Measurements from ENCODE around the gene STAT5B.
"Not testable (repeated sequence)": the region's sequence is repeated elsewhere in the genome, so short reads cannot be mapped to it uniquely, and the experiment has no call there.

Gene STAT5B

GRCh38 chr17:42266918-42267766 lies 9.0 kb downstream of the STAT5B start:
- peak; percentile 59 for DNase-seq (ENCODE audit: low spot score)

- DNase-seq (ENCODE audit: low spot score): no peak
Measured at GRCh38 chr17:42266462-42266861, 9.7 kb downstream of the STAT5B start.

GRCh38 chr17:42264366-42264765 lies 11.8 kb downstream of the STAT5B start:
- DNase-seq (ENCODE audit: low spot score): not testable (repeated sequence)

GRCh38 chr17:42260318-42260717 lies 15.9 kb downstream of the STAT5B start:
- DNase-seq (ENCODE audit: low spot score): no peak

GRCh38 chr17:42255445-42255844 lies 20.7 kb downstream of the STAT5B start:
- no peak for DNase-seq (ENCODE audit: low spot score)

GRCh38 chr17:42253578-42253977 lies 22.6 kb downstream of the STAT5B start:
- no peak for DNase-seq (ENCODE audit: low spot score)

GRCh38 chr17:42252597-42253550 lies 23.3 kb downstream of the STAT5B start:
- DNase-seq (ENCODE audit: low spot score): no peak

GRCh38 chr17:42251115-42251514 lies 25.1 kb downstream of the STAT5B start:
- no peak for DNase-seq (ENCODE audit: low spot score)

- no peak for DNase-seq (ENCODE audit: low spot score)
Measured at GRCh38 chr17:42249681-42250446, 26.3 kb downstream of the STAT5B start.

- DNase-seq (ENCODE audit: low spot score): peak; percentile 80
Measured at GRCh38 chr17:42248351-42249179, 27.6 kb downstream of the STAT5B start.

GRCh38 chr17:42247734-42248133 lies 28.5 kb downstream of the STAT5B start:
- DNase-seq (ENCODE audit: low spot score): no peak

- no peak for DNase-seq (ENCODE audit: low spot score)
Measured at GRCh38 chr17:42246515-42246914, 29.7 kb downstream of the STAT5B start.

- not testable (repeated sequence) for DNase-seq (ENCODE audit: low spot score)
Measured at GRCh38 chr17:42245183-42245582, 31.0 kb downstream of the STAT5B start.

GRCh38 chr17:42244116-42244515 lies 32.1 kb downstream of the STAT5B start:
- DNase-seq (ENCODE audit: low spot score): not testable (repeated sequence)

- no peak for DNase-seq (ENCODE audit: low spot score)
Measured at GRCh38 chr17:42243493-42243982, 32.7 kb downstream of the STAT5B start.

- no peak for DNase-seq (ENCODE audit: low spot score)
Measured at GRCh38 chr17:42241871-42242270, 34.3 kb downstream of the STAT5B start.

GRCh38 chr17:42240863-42241262 lies 35.3 kb downstream of the STAT5B start:
- DNase-seq (ENCODE audit: low spot score): not testable (repeated sequence)

GRCh38 chr17:42240201-42240600 lies 36.0 kb downstream of the STAT5B start:
- no peak for DNase-seq (ENCODE audit: low spot score)

- DNase-seq (ENCODE audit: low spot score): not testable (repeated sequence)
Measured at GRCh38 chr17:42239576-42239975, 36.6 kb downstream of the STAT5B start.

- no peak for DNase-seq (ENCODE audit: low spot score)
Measured at GRCh38 chr17:42236760-42237159, 39.4 kb downstream of the STAT5B start.

- DNase-seq (ENCODE audit: low spot score): no peak
Measured at GRCh38 chr17:42233994-42234393, 42.2 kb downstream of the STAT5B start.

All from AG08395 (cell line).